ENCODE data around the gene ZNRF1. TPM values are rescaled to one million over a fixed set of nuclear protein-coding genes. Genes with fewer than 3 reads are reported as not detected.
A peak's percentile ranks its signal among the peaks of the same experiment; 100 is the strongest.

The ZNRF1 gene
- total and polyA plus RNA-seq, 2 donors (not counting 1 experiment from before 2014, with no cell fraction given): 0.27 to 0.76 TPM

- no peaks in the 10 kb centered on the region for H3K27me3 ChIP-seq (replicated peaks in 1 of 4; ENCODE audit: control extremely low read depth in 1 of 4, control insufficient read depth in 3 of 4, insufficient read depth in 4 of 4, low read length in 3 of 4)
- H3K27ac ChIP-seq (ENCODE audit: low read length in 2 of 2): no peak overlapping the region
- ChIA-PET POLR2A (no interaction called here), CTCF (no interaction called here)
- H2AFZ ChIP-seq (ENCODE audit: insufficient read depth, low read depth, low read length, poor library complexity, severe bottlenecking): peak overlapping the region; percentile 14
- H3K4me3 ChIP-seq (ENCODE audit: control extremely low read depth in 1 of 5, extremely low read depth in 1 of 5, insufficient read depth in 1 of 5, low read depth in 2 of 5, low read length in 4 of 5): no peak overlapping the region
- H3K9ac ChIP-seq (ENCODE audit: low read length): no peak overlapping the region
- H3K79me2 ChIP-seq (ENCODE audit: control insufficient read depth, insufficient read depth, low read length): no peaks in the 10 kb centered on the region
- DNase-seq (no peak), ATAC-seq (ENCODE audit: low read depth) (no peak)
- Mint-ChIP-seq H3K4me3 (no peak overlapping the region), H3K9me3 (ENCODE audit: insufficient read depth) (no peaks in the 10 kb centered on the region), H3K4me1 (peaks cover 8% of the 10 kb centered on the region), H3K27ac (no peak overlapping the region), H3K27me3 (no peaks in the 10 kb centered on the region)
- no peaks in the 10 kb centered on the region for H4K20me1 ChIP-seq (ENCODE audit: control insufficient read depth, insufficient read depth, low read length, poor library complexity, severe bottlenecking)
- no peaks in the 10 kb centered on the region for H3K4me1 ChIP-seq (ENCODE audit: control insufficient read depth in 2 of 2, insufficient read depth in 2 of 2, low read length in 2 of 2)
- H3K4me2 ChIP-seq (replicated peaks; ENCODE audit: low read depth, low read length, poor library complexity, severe bottlenecking): no peak overlapping the region
- no peaks in the 10 kb centered on the region for H3K36me3 ChIP-seq (replicated peaks in 1 of 2; ENCODE audit: control extremely low read depth in 1 of 2, control insufficient read depth in 1 of 2, extremely low read depth in 1 of 2, insufficient read depth in 2 of 2, low read length in 1 of 2)
- intact Hi-C loops (cut with micrococcal nuclease): no loop called here
- no peak for TF ChIP-seq EZH2 (IDR thresholded peaks at IDR 0.05; ENCODE audit: borderline replicate concordance, insufficient read depth, low read depth, low read length, poor library complexity, severe bottlenecking)
- no peak for TF ChIP-seq CTCF (IDR thresholded peaks at IDR 0.05)
- H3K9me3 ChIP-seq (ENCODE audit: control extremely low read depth in 1 of 3, control insufficient read depth in 2 of 3, insufficient read depth in 1 of 3, low read length in 2 of 3): peaks cover 3 to 18% (median 11%) of the 10 kb centered on the region in 3 donors
- no CpG with 5 or more reads among the region's 3 CpGs for WGBS (ENCODE audit: insufficient coverage)
These were observed 25.4 kb downstream of the ZNRF1 start for GRCh38 chr16:75024182-75024581.

- Histone ChIP-seq H3K4me3 (ENCODE audit: control extremely low read depth in 1 of 5, extremely low read depth in 1 of 5, insufficient read depth in 1 of 5, low read depth in 2 of 5, low read length in 4 of 5) (no peak overlapping the region), H2AFZ (ENCODE audit: insufficient read depth, low read depth, low read length, poor library complexity, severe bottlenecking) (peak overlapping the region; percentile 14), H3K27ac (ENCODE audit: low read length in 2 of 2) (no peak overlapping the region), H4K20me1 (ENCODE audit: control insufficient read depth, insufficient read depth, low read length, poor library complexity, severe bottlenecking) (no peaks in the 10 kb centered on the region), H3K79me2 (ENCODE audit: control insufficient read depth, insufficient read depth, low read length) (no peaks in the 10 kb centered on the region), H3K27me3 (replicated peaks in 1 of 4; ENCODE audit: control extremely low read depth in 1 of 4, control insufficient read depth in 3 of 4, insufficient read depth in 4 of 4, low read length in 3 of 4) (no peaks in the 10 kb centered on the region), H3K4me2 (replicated peaks; ENCODE audit: low read depth, low read length, poor library complexity, severe bottlenecking) (no peak overlapping the region), H3K36me3 (replicated peaks in 1 of 2; ENCODE audit: control extremely low read depth in 1 of 2, control insufficient read depth in 1 of 2, extremely low read depth in 1 of 2, insufficient read depth in 2 of 2, low read length in 1 of 2) (no peaks in the 10 kb centered on the region), H3K4me1 (ENCODE audit: control insufficient read depth in 2 of 2, insufficient read depth in 2 of 2, low read length in 2 of 2) (no peaks in the 10 kb centered on the region), H3K9me3 (ENCODE audit: control extremely low read depth in 1 of 3, control insufficient read depth in 2 of 3, insufficient read depth in 1 of 3, low read length in 2 of 3) (peaks cover 3 to 18% (median 11%) of the 10 kb centered on the region in 3 donors), H3K9ac (ENCODE audit: low read length) (no peak overlapping the region)
- Mint-ChIP-seq H3K4me1 (peaks cover 8% of the 10 kb centered on the region), H3K4me3 (no peak overlapping the region), H3K27me3 (no peaks in the 10 kb centered on the region), H3K27ac (no peak overlapping the region), H3K9me3 (ENCODE audit: insufficient read depth) (no peaks in the 10 kb centered on the region)
- intact Hi-C loops (cut with micrococcal nuclease): no loop called here
- ChIA-PET CTCF (no interaction called here), POLR2A (no interaction called here)
- DNase-seq: no peak
- TF ChIP-seq CTCF (IDR thresholded peaks at IDR 0.05) (no peak), EZH2 (IDR thresholded peaks at IDR 0.05; ENCODE audit: borderline replicate concordance, insufficient read depth, low read depth, low read length, poor library complexity, severe bottlenecking) (no peak)
- ATAC-seq (ENCODE audit: low read depth): no peak
- 0% methylated on average over 1 of the region's 4 CpGs for WGBS (ENCODE audit: insufficient coverage)
These were observed 25.8 kb downstream of the ZNRF1 start for GRCh38 chr16:75024594-75024993.

Data from B cell (primary cell).